GM12878 (cell line): ENCODE results near the gene LCN9. TPM values are rescaled to one million over a fixed set of nuclear protein-coding genes. Genes with fewer than 3 reads are reported as not detected.

Experiments
- ATAC-seq: fragments of 200-7000 bp; cut with Tn5 transposase; 3 replicates; pipeline ENCODE4 v1.9.1; 2020; ENCODE audit warnings: mild to moderate bottlenecking, moderate library complexity
- BruUV-seq: library from RNA; stranded (reverse); fragments of 400-500 nt; replicated peaks from 2 replicates; lab custom pipeline; 2021; lab: Mats Ljungman, UMichigan
- CTCF ChIA-PET: fragments of 300-600 bp; sonication (Branson Sonifier 250); formaldehyde crosslinking; extraction: SDS; loops from one replicate; lab custom pipeline; 2021; ENCODE audit warnings: inconsistent platforms; lab: Yijun Ruan, JAX
- POLR2A ChIA-PET: fragments of 350-600 bp; formaldehyde crosslinking; extraction: SDS; loops from one replicate; lab custom pipeline; 2021; ENCODE audit warnings: inconsistent platforms; lab: Charles Lee
- RAD21 ChIA-PET: fragments of 300-600 bp; sonication (Branson Sonifier 250); formaldehyde crosslinking; loops from one replicate; lab custom pipeline; 2023; ENCODE audit warnings: antibody characterized with exemption; ENCODE audit not compliant: unreplicated experiment; lab: Charles Lee
- SMC1A ChIA-PET: fragments of 300-600 bp; sonication (Branson Sonifier 250); formaldehyde crosslinking; loops from one replicate; lab custom pipeline; 2023; ENCODE audit not compliant: unreplicated experiment, uncharacterized antibody; lab: Charles Lee
- DNase-seq: peaks from one replicate; pipeline ENCODE4 v3.0.0-alpha.2; 2011; ENCODE audit warnings: low read depth, low spot score
- FAIRE-seq: peaks from 3 replicates; lab custom pipeline; 2011; peaks lifted over from hg19 to GRCh38; lab: Jason Lieb, UNC
- H2AFZ ChIP-seq: 2 replicates; pipeline ENCODE4 v1.6.0; 2011; ENCODE audit warnings: low read depth, low read length, control low read depth; ENCODE audit not compliant: control insufficient read depth
- H3K27ac ChIP-seq: 2 replicates; pipeline ENCODE4 v1.5.1; 2011; ENCODE audit warnings: control low read depth; ENCODE audit not compliant: control insufficient read depth, insufficient read depth
- H3K27me3 ChIP-seq, 2 experiments: replicated peaks in 1 of 2; 2 replicates each; pipeline versions ENCODE4 v1.6.0 to v1.6.1; 2011; ENCODE audit warnings: low read length in 1 of 2; ENCODE audit not compliant: control insufficient read depth in 2 of 2, insufficient read depth in 2 of 2
- H3K36me3 ChIP-seq, 2 experiments: 2 replicates each; pipeline ENCODE4 v1.5.1; 2011; ENCODE audit warnings: low read length in 1 of 2; ENCODE audit not compliant: control insufficient read depth in 2 of 2, insufficient read depth in 2 of 2
- H3K4me1 ChIP-seq: 2 replicates; pipeline ENCODE4 v1.6.1; 2011; ENCODE audit warnings: mild to moderate bottlenecking, low read length, moderate library complexity, mixed read lengths; ENCODE audit not compliant: control insufficient read depth, insufficient read depth
- H3K4me2 ChIP-seq: 2 replicates; pipeline ENCODE4 v1.6.0; 2011; ENCODE audit warnings: control low read depth; ENCODE audit not compliant: control insufficient read depth, insufficient read depth
- H3K4me3 ChIP-seq: fragments of 200-600 bp; sonication (generic); 2 replicates; pipeline ENCODE4 v1.5.1; 2016
- H3K79me2 ChIP-seq: 2 replicates; pipeline ENCODE4 v1.6.0; 2011; ENCODE audit warnings: low read length; ENCODE audit not compliant: control insufficient read depth, insufficient read depth
- H3K9ac ChIP-seq: 2 replicates; pipeline ENCODE4 v1.8.0; 2011; ENCODE audit warnings: low read length, control low read depth, mixed read lengths; ENCODE audit not compliant: control insufficient read depth, insufficient read depth
- H3K9me3 ChIP-seq: replicated peaks from 3 replicates; pipeline ENCODE4 v1.5.1; 2011; ENCODE audit warnings: mild to moderate bottlenecking, low read length; ENCODE audit not compliant: control insufficient read depth, insufficient read depth
- H4K20me1 ChIP-seq: 2 replicates; pipeline ENCODE4 v1.6.0; 2011; ENCODE audit not compliant: control insufficient read depth, insufficient read depth
- ASH2L ChIP-seq: fragments of 300-600, 200-600 bp; sonication (generic); IDR thresholded peaks from 2 replicates; pipeline ENCODE4 v1.6.1; 2017; ENCODE audit warnings: low read depth, mild to moderate bottlenecking, borderline replicate concordance
- CBX3 ChIP-seq: fragments of 200-600 bp; sonication (generic); IDR thresholded peaks from 2 replicates; pipeline ENCODE4 v1.6.1; 2016; ENCODE audit warnings: low read depth, borderline replicate concordance
- ESRRA ChIP-seq: IDR thresholded peaks from 2 replicates; pipeline ENCODE4 v1.6.1; 2012; ENCODE audit warnings: mild to moderate bottlenecking, low read length, improper control_type of control experiment
- ETV6 ChIP-seq, 2 experiments: fragments of 450-650 bp in 1 of 2; IDR thresholded peaks in 1 of 2; conservative IDR thresholded peaks in 1 of 2; 2 replicates each; pipeline ENCODE4 v1.6.1; 2014; ENCODE audit warnings: antibody characterized with exemption in 1 of 2, borderline replicate concordance in 1 of 2, low read depth in 1 of 2, mild to moderate bottlenecking in 1 of 2, moderate library complexity in 1 of 2
- FOS ChIP-seq: IDR thresholded peaks from 3 replicates; pipeline ENCODE4 v1.6.1; 2011; ENCODE audit warnings: borderline replicate concordance; ENCODE audit not compliant: insufficient read length; ENCODE audit errors: extremely low read depth
- HDAC6 ChIP-seq: fragments of 200-600 bp; sonication (generic); IDR thresholded peaks from one replicate; pipeline ENCODE4 v1.8.0; 2017; ENCODE audit warnings: antibody characterized with exemption; ENCODE audit not compliant: unreplicated experiment
- MTA2 ChIP-seq: fragments of 450-650 bp; IDR thresholded peaks from 2 replicates; pipeline ENCODE4 v1.6.1; 2016; ENCODE audit warnings: low read depth, mild to moderate bottlenecking, moderate library complexity
- MYC ChIP-seq: IDR thresholded peaks from 2 replicates; pipeline ENCODE4 v1.6.1; 2011; ENCODE audit warnings: mild to moderate bottlenecking, low read length, moderate library complexity, inconsistent platforms; ENCODE audit not compliant: insufficient read depth, insufficient replicate concordance, insufficient read length, severe bottlenecking
- POLR2AphosphoS2 ChIP-seq: IDR thresholded peaks from 2 replicates; pipeline ENCODE4 v1.6.1; 2011; ENCODE audit warnings: low read depth, mild to moderate bottlenecking, low read length, improper control_type of control experiment, moderate library complexity
- RBBP5 ChIP-seq: fragments of 200-600 bp; sonication (generic); conservative IDR thresholded peaks from 2 replicates; pipeline ENCODE4 v1.6.1; 2016
- SPI1 ChIP-seq: IDR thresholded peaks from 2 replicates; pipeline ENCODE4 v1.6.1; 2011; ENCODE audit warnings: low read depth, mild to moderate bottlenecking, low read length, moderate library complexity, borderline replicate concordance; ENCODE audit not compliant: insufficient read depth
- SREBF2 ChIP-seq: IDR thresholded peaks from 2 replicates; pipeline ENCODE4 v1.6.1; 2012; ENCODE audit warnings: mild to moderate bottlenecking, low read length
- WGBS: methylation state at CpG from one replicate; pipeline ENCODE4 v1.1.6; 2016; ENCODE audit warnings: low lambda C conversion rate; ENCODE audit not compliant: insufficient replicate concordance, insufficient coverage; ENCODE audit errors: missing lambda C conversion rate; 5-methylcytosine and 5-hydroxymethylcytosine counted together
- in situ Hi-C: fragments of 300-500 bp; cut with MboI; formaldehyde crosslinking; loops from 9 replicates; pipeline ENCODE4 v1.14.3; 2018; ENCODE audit warnings: mixed read lengths
- intact Hi-C: fragments of 100-400 bp; cut with micrococcal nuclease; formaldehyde crosslinking; loops from one replicate; pipeline ENCODE4 v1.14.2; 2022; ENCODE audit not compliant: unreplicated experiment
- polyA plus RNA-seq, 11 experiments: library from polyadenylated mRNA; depleted of rRNA in 4 of 11; unstranded in 6 of 11; stranded (reverse) in 5 of 11; fragments of >200 nt; fragmentation: Nextera tagmentation in 4 of 11; fragmentation: Illumina TruSeq in 1 of 11; extraction: Ambion mirVana in 4 of 11; extraction: Trizol in 1 of 11; gene quantifications; 1 replicate in 1 of 11; 2 replicates in 10 of 11; pipeline versions ENCODE4 v1.2.1 to v1.2.3, GENCODE V29; 2011 to 2016; ENCODE audit warnings: inconsistent platforms in 2 of 11, missing spikeins in 2 of 11, low read depth in 1 of 11
- total RNA-seq, 4 experiments: library from RNA; depleted of rRNA in 3 of 4; stranded (reverse); fragments of >200 nt in 3 of 4; fragmentation: Illumina TruSeq in 1 of 4; extraction: Trizol in 1 of 4; gene quantifications; 2 replicates each; pipeline versions ENCODE4 v1.2.1 to v1.2.3, GENCODE V29; 2013 to 2021
- TF ChIP-seq, protein P1 (sequence below): fragments of 450-650 bp; IDR thresholded peaks from 2 replicates; pipeline ENCODE4 v1.6.1; 2018; ENCODE audit warnings: borderline replicate concordance, mild to moderate bottlenecking; ENCODE audit not compliant: partially characterized antibody
- TF ChIP-seq, protein P2 (sequence below), 3 experiments: IDR thresholded peaks in 2 of 3; conservative IDR thresholded peaks in 1 of 3; 2 replicates each; pipeline ENCODE4 v1.5.1; 2011; ENCODE audit warnings: low read depth in 3 of 3, low read length in 3 of 3, mild to moderate bottlenecking in 3 of 3, control low read depth in 2 of 3, moderate library complexity in 2 of 3, inconsistent platforms in 1 of 3, mixed read lengths in 1 of 3; ENCODE audit not compliant: control insufficient read depth in 2 of 3, insufficient read depth in 1 of 3; ENCODE audit errors: extremely low read depth in 1 of 3
- TF ChIP-seq, protein P3 (sequence below): fragments of 450-650 bp; IDR thresholded peaks from 2 replicates; pipeline ENCODE4 v1.6.1; 2016; ENCODE audit warnings: mild to moderate bottlenecking

LCN9 gene
- total and polyA plus RNA-seq, 10 of the 15 experiments (the other 5 are each of a cell fraction or from before 2014, with no cell fraction given), result not detected

DNA sequence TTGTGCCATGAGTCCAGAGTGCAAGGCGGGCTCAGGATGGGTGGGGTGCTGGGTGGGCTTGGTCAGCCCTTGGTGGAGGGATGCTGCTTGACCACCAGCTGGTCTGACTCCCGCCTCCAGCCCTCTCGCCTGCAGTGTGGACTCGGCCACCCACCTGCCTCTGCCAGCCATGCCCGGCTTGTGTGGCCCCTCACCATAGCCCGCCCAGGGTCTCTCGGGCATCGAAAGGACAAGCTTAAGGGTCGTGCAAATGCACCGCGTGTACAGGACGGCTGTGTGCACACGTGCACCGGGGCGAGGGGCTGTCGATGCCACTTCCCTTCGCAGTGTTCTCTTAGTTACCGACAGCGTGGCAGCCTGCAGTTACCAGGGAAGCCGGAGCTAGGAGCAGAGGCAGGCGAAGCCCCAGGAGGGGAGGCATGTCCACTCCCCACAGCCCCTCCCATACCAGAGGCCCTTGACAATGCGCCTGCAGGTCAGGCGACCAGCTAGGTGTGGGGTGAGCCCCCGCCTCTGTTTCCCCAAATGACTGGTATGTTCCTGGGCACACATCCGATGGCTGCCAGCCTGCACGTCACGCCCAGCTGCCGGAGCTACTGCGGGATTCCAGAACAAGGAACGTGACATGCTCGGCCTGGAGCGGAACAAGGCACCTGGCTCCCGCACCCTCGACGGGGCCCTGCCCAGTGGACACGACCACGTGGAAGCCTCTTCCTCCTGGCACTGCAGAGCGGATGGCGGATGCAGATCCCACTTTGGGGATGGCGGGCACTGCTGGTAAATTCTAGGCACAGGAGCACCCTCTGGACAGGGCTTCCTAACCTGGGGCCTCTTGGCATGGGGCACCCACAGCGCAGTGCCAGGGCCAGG is 7.8 kb downstream of the LCN9 start:
- intact Hi-C loops (no loop called here), in situ Hi-C loops (no loop called here)
- Histone ChIP-seq H3K4me1 (no peaks in the 10 kb centered on the region), H3K4me2 (no peak overlapping the region), H3K9me3 (no peaks in the 10 kb centered on the region), H3K36me3 (no peaks in the 10 kb centered on the region), H3K4me3 (no peak overlapping the region), H3K27me3 (no peaks in the 10 kb centered on the region), H3K27ac (no peak overlapping the region), H2AFZ (no peak overlapping the region), H3K9ac (no peak overlapping the region), H3K79me2 (no peaks in the 10 kb centered on the region), H4K20me1 (no peaks in the 10 kb centered on the region)
- TF ChIP-seq, protein P1, sequence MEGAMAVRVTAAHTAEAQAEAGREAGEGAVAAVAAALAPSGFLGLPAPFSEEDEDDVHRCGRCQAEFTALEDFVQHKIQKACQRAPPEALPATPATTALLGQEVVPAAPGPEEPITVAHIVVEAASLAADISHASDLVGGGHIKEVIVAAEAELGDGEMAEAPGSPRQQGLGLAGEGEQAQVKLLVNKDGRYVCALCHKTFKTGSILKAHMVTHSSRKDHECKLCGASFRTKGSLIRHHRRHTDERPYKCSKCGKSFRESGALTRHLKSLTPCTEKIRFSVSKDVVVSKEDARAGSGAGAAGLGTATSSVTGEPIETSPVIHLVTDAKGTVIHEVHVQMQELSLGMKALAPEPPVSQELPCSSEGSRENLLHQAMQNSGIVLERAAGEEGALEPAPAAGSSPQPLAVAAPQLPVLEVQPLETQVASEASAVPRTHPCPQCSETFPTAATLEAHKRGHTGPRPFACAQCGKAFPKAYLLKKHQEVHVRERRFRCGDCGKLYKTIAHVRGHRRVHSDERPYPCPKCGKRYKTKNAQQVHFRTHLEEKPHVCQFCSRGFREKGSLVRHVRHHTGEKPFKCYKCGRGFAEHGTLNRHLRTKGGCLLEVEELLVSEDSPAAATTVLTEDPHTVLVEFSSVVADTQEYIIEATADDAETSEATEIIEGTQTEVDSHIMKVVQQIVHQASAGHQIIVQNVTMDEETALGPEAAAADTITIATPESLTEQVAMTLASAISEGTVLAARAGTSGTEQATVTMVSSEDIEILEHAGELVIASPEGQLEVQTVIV, result no peak
- no peak for TF ChIP-seq HDAC6
- TF ChIP-seq ETV6 (conservative IDR thresholded peaks at IDR 0.05 in 1 of 2, IDR thresholded peaks at IDR 0.05 in 1 of 2; ENCODE audit: borderline replicate concordance in 1 of 2, low read depth in 1 of 2), result no peak
- no peak for TF ChIP-seq MTA2
- TF ChIP-seq FOS, result no peak
- TF ChIP-seq, protein P2, sequence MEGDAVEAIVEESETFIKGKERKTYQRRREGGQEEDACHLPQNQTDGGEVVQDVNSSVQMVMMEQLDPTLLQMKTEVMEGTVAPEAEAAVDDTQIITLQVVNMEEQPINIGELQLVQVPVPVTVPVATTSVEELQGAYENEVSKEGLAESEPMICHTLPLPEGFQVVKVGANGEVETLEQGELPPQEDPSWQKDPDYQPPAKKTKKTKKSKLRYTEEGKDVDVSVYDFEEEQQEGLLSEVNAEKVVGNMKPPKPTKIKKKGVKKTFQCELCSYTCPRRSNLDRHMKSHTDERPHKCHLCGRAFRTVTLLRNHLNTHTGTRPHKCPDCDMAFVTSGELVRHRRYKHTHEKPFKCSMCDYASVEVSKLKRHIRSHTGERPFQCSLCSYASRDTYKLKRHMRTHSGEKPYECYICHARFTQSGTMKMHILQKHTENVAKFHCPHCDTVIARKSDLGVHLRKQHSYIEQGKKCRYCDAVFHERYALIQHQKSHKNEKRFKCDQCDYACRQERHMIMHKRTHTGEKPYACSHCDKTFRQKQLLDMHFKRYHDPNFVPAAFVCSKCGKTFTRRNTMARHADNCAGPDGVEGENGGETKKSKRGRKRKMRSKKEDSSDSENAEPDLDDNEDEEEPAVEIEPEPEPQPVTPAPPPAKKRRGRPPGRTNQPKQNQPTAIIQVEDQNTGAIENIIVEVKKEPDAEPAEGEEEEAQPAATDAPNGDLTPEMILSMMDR (IDR thresholded peaks at IDR 0.05 in 2 of 3, conservative IDR thresholded peaks at IDR 0.05 in 1 of 3; ENCODE audit: control insufficient read depth in 2 of 3, extremely low read depth in 1 of 3, insufficient read depth in 1 of 3, low read depth in 3 of 3, low read length in 3 of 3), result no peak
- TF ChIP-seq, protein P3, sequence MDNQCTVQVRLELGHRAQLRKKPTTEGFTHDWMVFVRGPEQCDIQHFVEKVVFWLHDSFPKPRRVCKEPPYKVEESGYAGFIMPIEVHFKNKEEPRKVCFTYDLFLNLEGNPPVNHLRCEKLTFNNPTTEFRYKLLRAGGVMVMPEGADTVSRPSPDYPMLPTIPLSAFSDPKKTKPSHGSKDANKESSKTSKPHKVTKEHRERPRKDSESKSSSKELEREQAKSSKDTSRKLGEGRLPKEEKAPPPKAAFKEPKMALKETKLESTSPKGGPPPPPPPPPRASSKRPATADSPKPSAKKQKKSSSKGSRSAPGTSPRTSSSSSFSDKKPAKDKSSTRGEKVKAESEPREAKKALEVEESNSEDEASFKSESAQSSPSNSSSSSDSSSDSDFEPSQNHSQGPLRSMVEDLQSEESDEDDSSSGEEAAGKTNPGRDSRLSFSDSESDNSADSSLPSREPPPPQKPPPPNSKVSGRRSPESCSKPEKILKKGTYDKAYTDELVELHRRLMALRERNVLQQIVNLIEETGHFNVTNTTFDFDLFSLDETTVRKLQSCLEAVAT, result no peak
- no peak for TF ChIP-seq ASH2L
- TF ChIP-seq ESRRA, result no peak
- no peak for TF ChIP-seq SREBF2
- TF ChIP-seq MYC, result no peak
- TF ChIP-seq RBBP5, result no peak
- TF ChIP-seq SPI1, result no peak
- no peak for TF ChIP-seq POLR2AphosphoS2
- TF ChIP-seq CBX3, result no peak
- FAIRE-seq (no peak), ATAC-seq (no peak), DNase-seq (no peak)
- ChIA-PET RAD21 (no interaction called here), CTCF (no interaction called here), SMC1A (no interaction called here), POLR2A (no interaction called here)
- WGBS, result 55% methylated on average over 41 of the region's 41 CpGs
- no TSS peak for BruUV-seq
